ENCODE results near the gene SLC2A13. TPM values are rescaled to one million over a fixed set of nuclear protein-coding genes. Genes with fewer than 3 reads are reported as not detected.

SLC2A13 gene
- total RNA-seq, 1 donor from 2014 or later, result 8.4 TPM

DNA sequence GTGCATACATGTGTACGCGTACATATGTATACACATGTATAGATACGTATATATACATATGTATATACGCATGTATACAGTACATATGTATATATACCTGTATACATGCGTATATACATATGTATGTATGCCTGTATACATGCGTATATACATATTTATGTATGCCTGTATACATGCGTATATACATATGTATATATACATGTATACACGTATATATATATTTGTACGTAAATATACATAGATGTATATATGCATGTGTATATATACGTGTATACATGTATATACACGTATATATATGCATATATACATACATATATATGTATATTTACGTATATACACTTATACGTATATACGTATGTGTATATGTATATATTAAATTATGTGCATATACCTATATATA, 392.3 kb downstream of the SLC2A13 start:
- Histone ChIP-seq H3K9ac (ENCODE audit: low read depth in 1 of 3, low read length in 3 of 3) (no peak overlapping the region), H3K27me3 (ENCODE audit: control insufficient read depth in 3 of 3, insufficient read depth in 3 of 3, low read length in 3 of 3) (no peaks in the 10 kb centered on the region)

DNA sequence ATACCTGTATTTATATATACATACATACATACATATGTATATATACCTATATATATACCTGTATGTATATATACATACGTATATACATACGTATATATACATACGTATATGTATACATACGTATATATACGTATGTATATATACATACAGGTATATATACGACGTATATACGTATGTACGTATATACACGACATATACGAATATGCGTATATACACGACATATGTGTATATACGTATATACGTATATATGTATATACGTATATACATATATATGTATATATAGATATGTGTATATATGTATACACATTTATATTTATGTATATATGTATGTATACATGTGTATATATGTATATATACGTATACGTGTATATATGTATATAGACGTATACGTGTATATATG, 393.5 kb downstream of the SLC2A13 start:
- no peak overlapping the region for H3K9ac ChIP-seq (ENCODE audit: low read depth in 1 of 3, low read length in 3 of 3)
- H3K4me1 ChIP-seq (ENCODE audit: control insufficient read depth in 3 of 3, insufficient read depth in 3 of 3, low read length in 3 of 3), result no peaks in the 10 kb centered on the region
- no peak overlapping the region for H3K4me3 ChIP-seq (ENCODE audit: low read length in 3 of 3)
- H3K27me3 ChIP-seq (ENCODE audit: control insufficient read depth in 3 of 3, insufficient read depth in 3 of 3, low read length in 3 of 3), result no peaks in the 10 kb centered on the region
- H3K27ac ChIP-seq (ENCODE audit: low read depth, low read length), result no peak overlapping the region
- H3K9me3 ChIP-seq (ENCODE audit: control insufficient read depth in 3 of 3, low read length in 3 of 3), result no peaks in the 10 kb centered on the region
- H3K36me3 ChIP-seq (ENCODE audit: control insufficient read depth in 3 of 3, insufficient read depth in 3 of 3, low read length in 3 of 3), result no peaks in the 10 kb centered on the region

More for the DNA sequence above, 392.3 kb downstream of the SLC2A13 start:
- H3K4me1 ChIP-seq (ENCODE audit: control insufficient read depth in 3 of 3, insufficient read depth in 3 of 3, low read length in 3 of 3), result no peaks in the 10 kb centered on the region
- H3K9me3 ChIP-seq (ENCODE audit: control insufficient read depth in 3 of 3, low read length in 3 of 3), result no peaks in the 10 kb centered on the region
- no peaks in the 10 kb centered on the region for H3K36me3 ChIP-seq (ENCODE audit: control insufficient read depth in 3 of 3, insufficient read depth in 3 of 3, low read length in 3 of 3)
- no peak overlapping the region for H3K27ac ChIP-seq (ENCODE audit: low read depth, low read length)
- H3K4me3 ChIP-seq (ENCODE audit: low read length in 3 of 3), result no peak overlapping the region

Small RNA genes lying within 50 kb of the gene (small RNA-seq; reads per million reads assigned to genes)
- gene RF00414, result not detected

Other genes with a start within 250 kb of the SLC2A13 start
- 11.0 TPM for gene LRRK2, start 118.9 kb upstream of the SLC2A13 start, total RNA-seq